Stomach (tissue), 4 donors: ENCODE measurements around the gene ZDHHC11.
"Not testable (repeated sequence)": the region's sequence is repeated elsewhere in the genome, so short reads cannot be mapped to it uniquely, and the experiment has no call there.

Source experiments
- CTCF ChIP-seq, 7 experiments: fragments of 450-650 bp in 4 of 7; fragments of 200-600 bp in 3 of 7; sonication (generic) in 3 of 7; IDR thresholded peaks; one replicate each; pipeline ENCODE4 v1.5.1; 2016 to 2019; ENCODE audit warnings: antibody characterized with exemption in 7 of 7, control low read depth in 2 of 7, mild to moderate bottlenecking in 1 of 7
- EP300 ChIP-seq: sonication (generic); formaldehyde crosslinking; IDR thresholded peaks from one replicate; pipeline ENCODE4 v1.6.1; 2017; ENCODE audit warnings: antibody characterized with exemption
- POLR2A ChIP-seq, 4 donors: fragments of 450-650 bp; IDR thresholded peaks; one replicate each; pipeline ENCODE4 v1.6.1; 2016; ENCODE audit warnings: antibody characterized with exemption in 4 of 4, control low read depth in 2 of 4, mild to moderate bottlenecking in 1 of 4, moderate library complexity in 1 of 4
- POLR2AphosphoS5 ChIP-seq, 3 donors: sonication (generic); formaldehyde crosslinking; IDR thresholded peaks; one replicate each; pipeline ENCODE4 v1.6.1; 2016; ENCODE audit warnings: antibody characterized with exemption in 3 of 3

GRCh38 chr5:825544-825943 lies 25.2 kb downstream of the ZDHHC11 start:
- not testable (repeated sequence) for TF ChIP-seq CTCF (IDR thresholded peaks at IDR 0.05); EP300; POLR2A (IDR thresholded peaks at IDR 0.05); POLR2AphosphoS5 (IDR thresholded peaks at IDR 0.05)
